Heart left ventricle (tissue), 13 donors: ENCODE measurements around the gene SUGCT.

Source experiments
- POLR2A ChIP-seq, 2 donors: fragments of 450-650 bp; IDR thresholded peaks; one replicate each; pipeline ENCODE4 v1.6.1; 2017; ENCODE audit warnings: antibody characterized with exemption in 2 of 2, mild to moderate bottlenecking in 2 of 2, moderate library complexity in 2 of 2
- TF ChIP-seq, protein P1 (sequence below), 12 donors: fragments of 200-600 bp; sonication (generic) in 4 of 12; IDR thresholded peaks; one replicate each; pipeline versions ENCODE4 v1.5.0 to v1.8.0; 2018 to 2022; ENCODE audit warnings: antibody characterized with exemption in 12 of 12, mild to moderate bottlenecking in 5 of 12
- donor health status: ischemic (EF 13 %, LVEDD 7.1; RV severe dilation, severe dysfunction).
- donor health status: DM: no; HTN: yes; CAD: no.
- donor health status: DM: no; HTN: no; CAD: no.
- donor health status: ischemic (EF 25% LVEDD 6.9; RV normal size, moderate dysfunction).
- donor health status: ischemic (EF 25% LVEDD 5.7; RV mildly dilated, moderate dysfunction).
- donor health status: ischemic (EF 35%, LVEDD 5.7; RV mildly dilated, moderate dysfunction).
- donor health status: nonischemic (EF 11% LVEDD 7.7; RV severe dilation, severe dysfunction).
- donor health status: DM: yes; HTN: yes; CAD: no.
- donor health status: PGD.
- donor health status: ischemic (EF 29% LVEDD 5.4; RV normal size, mild dysfunction).
- donor health status: nonischemic (EF 23%, LVEDD 6.1; RV moderate dilation, normal function).

DNA sequence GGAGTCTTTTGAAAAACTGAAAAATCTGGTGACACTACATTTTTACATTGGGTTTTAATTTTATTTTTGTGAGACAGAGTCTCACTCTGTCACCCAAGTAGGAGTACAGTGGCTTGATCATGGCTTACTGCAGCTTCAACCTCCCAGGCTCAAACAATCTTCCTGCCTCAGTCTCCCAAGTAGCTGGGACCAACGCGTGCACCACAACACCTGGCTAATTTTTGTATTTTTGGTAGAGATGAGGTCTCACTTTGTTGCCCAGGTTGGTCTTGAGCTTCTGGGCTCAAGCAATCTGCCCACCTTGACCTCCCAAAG lies 11.9 kb upstream of the SUGCT start:
- TF ChIP-seq POLR2A (IDR thresholded peaks at IDR 0.05): no peak
- TF ChIP-seq, protein P1, sequence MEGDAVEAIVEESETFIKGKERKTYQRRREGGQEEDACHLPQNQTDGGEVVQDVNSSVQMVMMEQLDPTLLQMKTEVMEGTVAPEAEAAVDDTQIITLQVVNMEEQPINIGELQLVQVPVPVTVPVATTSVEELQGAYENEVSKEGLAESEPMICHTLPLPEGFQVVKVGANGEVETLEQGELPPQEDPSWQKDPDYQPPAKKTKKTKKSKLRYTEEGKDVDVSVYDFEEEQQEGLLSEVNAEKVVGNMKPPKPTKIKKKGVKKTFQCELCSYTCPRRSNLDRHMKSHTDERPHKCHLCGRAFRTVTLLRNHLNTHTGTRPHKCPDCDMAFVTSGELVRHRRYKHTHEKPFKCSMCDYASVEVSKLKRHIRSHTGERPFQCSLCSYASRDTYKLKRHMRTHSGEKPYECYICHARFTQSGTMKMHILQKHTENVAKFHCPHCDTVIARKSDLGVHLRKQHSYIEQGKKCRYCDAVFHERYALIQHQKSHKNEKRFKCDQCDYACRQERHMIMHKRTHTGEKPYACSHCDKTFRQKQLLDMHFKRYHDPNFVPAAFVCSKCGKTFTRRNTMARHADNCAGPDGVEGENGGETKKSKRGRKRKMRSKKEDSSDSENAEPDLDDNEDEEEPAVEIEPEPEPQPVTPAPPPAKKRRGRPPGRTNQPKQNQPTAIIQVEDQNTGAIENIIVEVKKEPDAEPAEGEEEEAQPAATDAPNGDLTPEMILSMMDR (IDR thresholded peaks at IDR 0.05): no peak
